NCI-H2029 (cell line): ENCODE results near the gene URAD.

Source experiments
- DNase-seq: peaks from one replicate; lab custom pipeline; 2025; lab: John Stamatoyannopoulos, UW

Gene URAD

DNA sequence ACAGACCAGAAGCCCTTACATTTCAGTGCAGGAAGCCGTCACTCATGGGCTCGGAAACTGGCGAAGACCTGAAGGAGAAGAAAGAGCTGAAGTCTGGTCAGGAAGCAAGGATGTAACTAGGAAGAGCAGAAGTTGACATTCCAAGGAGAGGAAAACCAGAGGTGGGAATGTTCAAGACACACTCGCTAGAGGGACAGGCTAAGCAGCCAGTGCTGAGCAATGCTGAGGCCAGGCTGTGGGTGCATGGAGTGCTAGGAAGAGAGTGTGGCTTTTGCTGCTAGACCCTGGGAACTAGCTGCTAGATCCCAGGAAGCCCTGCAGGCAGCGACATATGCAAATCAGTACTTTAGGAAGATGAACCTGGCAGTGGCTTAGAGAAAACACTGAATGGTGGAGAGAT, 12.1 kb upstream of the URAD start:
- no peak for DNase-seq

DNA sequence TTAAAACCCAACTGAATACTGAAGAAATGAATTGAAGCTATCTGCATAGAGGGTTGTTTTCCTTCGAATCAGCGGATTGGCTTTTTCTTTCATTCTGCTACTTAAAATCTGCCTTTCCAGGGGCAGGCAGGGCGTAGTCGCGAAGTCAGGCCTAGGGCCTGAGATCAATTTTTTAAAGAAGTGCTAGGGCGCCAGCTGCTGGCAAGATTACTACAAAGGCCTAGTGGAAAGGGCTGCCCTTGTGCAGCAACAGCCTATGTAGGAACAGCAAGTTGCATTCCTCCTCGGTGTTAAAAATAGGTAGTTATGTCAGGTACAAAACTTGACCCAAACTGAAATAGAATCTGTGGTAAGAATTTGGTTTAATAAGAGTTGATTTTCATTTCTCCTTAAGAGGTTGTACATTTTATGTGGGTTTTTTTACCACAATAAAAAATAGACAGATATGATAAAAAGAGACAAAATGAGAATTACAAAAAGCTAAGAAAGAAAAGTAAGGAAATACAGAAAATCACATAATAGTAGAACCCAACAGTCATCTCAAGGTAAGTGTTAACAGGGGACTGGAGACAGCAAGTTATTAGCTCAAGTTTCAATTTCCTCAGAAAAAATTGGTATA, 9.5 kb upstream of the URAD start:
- no peak for DNase-seq

GRCh38 chr13:27991881-27992280, 3.4 kb upstream of the URAD start:
- DNase-seq: no peak

- no peak for DNase-seq
These were observed 2.9 kb downstream of the URAD start for GRCh38 chr13:27985600-27985999.

DNA sequence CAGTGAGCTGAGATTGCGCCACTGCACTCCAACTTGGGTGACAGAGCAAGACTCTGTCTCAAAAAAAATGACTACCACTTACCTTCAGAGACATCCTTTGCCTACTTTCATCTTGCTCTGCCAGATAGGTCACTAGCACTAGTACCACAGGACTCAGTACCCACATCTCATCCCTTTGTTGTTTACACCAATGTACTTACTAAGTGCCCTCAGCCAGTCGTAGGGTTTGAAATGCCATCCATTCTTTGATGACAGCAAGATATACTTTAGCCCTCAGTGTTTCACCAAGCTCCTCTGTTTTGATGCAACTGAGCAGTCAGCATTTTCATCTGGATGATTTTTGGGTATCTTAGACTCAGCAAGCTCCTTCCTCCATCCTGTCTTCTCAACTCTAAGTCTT, 6.1 kb downstream of the URAD start:
- DNase-seq: no peak

GRCh38 chr13:27981006-27981708, 7.3 kb downstream of the URAD start:
- no peak for DNase-seq

GRCh38 chr13:27980280-27980998, 8.1 kb downstream of the URAD start:
- no peak for DNase-seq

DNA sequence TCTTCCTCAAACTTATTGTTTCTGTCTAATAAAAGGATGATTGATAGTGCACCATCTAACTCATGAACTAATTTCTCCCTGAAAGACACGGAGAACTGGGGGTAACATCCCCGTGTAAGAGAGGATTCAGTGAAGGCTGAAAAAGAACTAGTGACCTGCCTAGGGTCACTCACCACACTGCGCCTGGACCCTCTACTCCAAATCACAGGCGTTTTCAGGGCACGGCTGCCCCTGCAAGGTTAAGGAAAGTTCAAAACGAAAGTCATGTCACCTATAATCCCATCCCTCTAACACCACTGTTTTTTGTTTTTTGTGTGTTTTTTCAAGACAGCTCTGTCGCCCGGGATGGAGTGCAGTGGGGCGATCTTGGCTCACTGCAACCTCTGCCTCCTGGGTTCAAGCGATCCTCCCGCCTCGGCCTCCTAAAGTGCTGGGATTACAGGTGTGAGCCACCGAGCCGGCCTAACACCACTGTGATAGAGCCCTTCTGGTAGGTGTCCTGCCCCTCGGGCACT, 8.7 kb downstream of the URAD start:
- DNase-seq: no peak

- no peak for DNase-seq
These were observed 9.4 kb downstream of the URAD start for GRCh38 chr13:27979001-27979643.

- DNase-seq: no peak
These were observed 10.1 kb downstream of the URAD start for GRCh38 chr13:27978301-27978968.

DNA sequence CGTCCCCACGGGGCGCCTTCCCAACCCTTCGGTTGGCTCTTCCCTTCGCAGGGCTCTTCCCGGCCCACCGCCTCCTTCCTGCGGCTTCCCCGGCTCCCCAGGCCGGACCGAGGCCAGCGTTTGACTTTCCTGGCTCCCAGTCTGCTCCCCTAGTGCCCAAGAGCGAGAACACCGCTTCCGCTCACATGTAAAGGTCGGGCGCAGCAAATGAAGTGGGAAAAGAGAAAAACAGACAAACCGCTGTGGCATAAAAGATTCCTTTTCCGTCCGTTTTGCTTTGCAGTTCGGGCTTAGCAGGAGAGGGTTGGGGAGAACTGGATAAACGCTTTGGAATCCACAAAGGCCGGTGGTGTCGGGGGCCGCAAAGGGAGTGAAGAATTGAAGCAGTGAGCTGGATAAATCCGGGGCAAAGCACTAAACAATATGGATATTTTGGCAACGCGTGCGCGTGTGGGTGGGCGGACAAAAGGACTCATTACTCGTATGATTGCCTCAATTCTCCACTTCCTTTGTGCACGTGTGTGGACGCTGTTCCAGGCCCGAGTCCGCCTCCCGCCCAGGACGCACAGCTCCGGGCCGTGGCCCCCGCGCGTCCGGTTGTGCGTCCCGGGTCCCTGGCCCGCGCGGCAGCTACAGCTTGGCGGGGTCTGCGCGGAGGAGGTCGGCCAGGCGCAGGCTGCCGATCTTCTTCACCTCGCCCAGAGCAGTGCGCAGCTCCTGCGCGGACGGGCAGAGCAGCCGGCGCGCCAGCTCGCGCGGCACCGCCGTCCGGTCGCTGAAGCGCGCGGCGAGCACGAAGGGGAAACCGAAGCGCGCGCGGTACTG, 10.8 kb downstream of the URAD start:
- no peak for DNase-seq

- DNase-seq: no peak
These were observed 12.0 kb downstream of the URAD start for GRCh38 chr13:27976362-27977091.

DNA sequence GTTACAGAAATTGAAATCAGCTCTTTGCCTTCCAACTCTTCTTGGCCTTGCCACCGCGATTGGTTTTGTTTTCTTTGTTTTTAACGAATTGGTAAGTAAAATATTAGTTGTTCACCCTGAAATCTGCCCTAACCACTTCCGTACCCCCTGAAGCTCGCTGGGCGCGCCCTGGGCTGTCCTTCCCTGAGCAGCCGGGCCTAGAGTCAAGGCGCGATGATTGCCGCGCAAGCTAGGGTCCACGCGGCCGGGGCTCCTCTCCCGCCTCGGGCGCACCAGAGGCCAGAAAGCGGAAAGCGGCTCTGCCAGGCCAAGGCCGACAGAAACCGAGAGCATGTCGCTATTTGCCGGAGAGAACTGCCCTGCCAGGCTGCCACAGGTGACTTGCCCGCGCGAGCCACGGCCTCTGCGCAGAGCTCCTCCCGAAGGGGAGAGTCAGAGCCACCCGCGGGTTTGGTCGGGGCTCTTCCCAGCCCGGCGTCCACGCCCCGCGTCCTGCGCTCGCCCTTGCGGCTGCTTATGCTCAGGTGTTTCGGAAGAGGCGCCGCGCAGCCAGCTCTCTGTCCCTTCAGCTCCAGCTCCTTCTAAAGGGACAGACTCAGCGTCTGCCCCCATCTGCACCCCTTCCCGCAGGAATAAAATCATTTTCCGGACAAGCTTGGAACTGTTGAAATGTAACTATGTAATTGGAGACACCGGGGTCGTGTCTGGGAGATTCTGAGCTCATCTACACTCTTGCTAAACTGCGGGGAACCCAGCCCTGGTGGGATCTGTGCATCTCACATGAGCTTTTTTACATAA, 12.7 kb downstream of the URAD start:
- no peak for DNase-seq

DNA sequence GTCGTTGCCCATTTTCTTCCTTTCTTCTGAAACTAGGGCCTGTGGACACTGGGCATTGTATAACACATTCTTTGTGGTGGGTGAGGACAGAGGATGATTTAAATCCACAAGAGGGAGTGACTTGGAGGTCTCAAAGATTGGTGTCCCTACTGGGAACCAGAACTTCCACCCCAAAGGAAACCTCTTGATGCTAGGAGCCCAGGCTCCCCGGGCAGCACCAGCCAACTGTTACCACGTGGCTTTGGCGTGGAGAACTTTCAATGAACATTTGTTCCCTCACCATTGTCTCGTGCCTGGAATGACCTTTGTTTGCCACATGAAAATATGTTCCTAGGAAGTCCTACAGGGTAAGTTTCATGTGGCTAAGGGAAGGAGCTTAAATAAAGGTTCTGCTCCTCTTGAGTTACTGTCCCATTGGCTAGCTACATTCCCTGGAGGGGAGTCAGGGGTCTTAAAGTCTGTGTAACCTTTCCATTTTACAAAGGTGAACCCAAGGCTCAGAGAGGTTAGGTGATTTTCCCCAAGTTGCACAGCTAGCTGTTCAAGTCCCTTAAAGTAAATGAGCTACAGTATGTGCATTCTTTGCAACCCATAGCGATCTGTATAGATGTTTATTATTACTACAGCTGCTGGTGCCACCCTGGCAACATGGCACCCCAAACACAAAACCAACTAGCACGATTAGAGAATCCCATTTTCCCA, 14.4 kb downstream of the URAD start:
- no peak for DNase-seq

- DNase-seq: no peak
These were observed 15.2 kb downstream of the URAD start for GRCh38 chr13:27973291-27973690.

DNA sequence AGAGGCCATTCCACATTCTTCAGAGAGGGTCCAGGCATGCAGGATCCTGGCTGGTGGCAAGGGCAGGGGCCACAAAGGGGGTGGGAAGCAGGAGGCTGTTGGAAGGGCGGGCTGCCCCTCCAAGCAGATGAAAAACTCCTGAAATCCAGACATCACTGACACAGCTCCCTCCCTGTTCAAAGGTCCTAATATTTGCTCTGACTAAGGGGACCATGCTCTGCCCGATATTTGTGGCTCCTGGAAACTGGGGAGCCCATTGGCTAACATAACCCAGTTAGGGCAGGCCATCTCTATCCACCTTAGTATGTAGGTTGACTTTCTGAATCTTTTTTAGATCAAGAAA, 16.0 kb downstream of the URAD start:
- DNase-seq: no peak

DNA sequence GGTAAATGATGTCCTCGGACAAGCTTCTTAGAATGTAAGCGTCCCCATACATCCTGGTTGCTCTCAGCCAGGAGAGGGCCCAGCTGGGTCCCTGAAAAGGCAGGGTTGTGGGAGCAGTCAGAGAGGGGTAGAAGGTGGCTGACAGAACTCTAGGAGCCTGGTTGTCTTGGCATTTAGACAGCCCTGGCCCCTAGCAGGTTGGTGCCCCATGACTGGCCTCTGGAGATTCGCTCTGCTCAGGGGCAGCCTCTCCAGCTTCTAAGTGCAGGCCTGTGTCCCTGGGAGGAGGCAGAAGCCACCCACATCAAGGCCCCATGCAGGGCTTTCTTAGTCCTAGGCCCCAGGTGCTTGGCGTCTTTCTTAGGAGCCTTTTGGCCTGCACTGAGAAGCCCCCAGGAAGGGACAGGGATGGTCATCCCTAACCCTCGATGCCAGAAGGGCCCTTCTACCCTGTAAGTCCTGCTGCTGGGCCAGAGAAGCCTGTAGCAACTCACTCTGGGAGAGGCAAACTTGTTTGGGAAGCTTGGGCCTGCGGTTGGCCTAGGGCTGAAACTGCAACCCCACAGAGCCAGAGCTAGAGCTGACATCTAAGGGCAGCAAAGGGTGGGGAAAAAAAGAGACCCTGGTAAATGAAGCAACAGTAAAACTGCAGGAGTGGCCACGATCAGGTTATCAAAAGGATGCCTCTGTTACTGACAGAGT, 16.6 kb downstream of the URAD start:
- DNase-seq: no peak

DNA sequence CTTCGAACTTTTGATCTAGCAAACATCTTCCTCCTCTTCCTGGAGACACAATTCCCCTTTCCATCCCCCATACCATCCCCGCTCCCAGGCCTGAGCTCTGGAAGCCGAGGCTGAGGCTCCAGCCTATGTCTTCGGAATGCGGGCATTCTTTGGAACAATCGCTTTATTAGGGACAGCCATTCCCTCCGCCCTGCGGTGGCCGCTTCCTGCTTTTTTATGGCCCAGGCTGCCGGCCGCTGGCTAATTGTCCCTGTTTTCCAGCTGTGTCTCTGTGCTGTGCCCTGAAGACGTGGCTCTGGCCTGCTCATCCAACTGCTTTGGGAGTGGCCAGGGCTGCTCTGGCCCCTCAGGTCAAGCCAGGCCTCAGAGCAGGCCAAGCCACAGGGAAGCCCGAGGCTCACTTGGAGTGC, 17.3 kb downstream of the URAD start:
- no peak for DNase-seq
